CD4-positive, alpha-beta T cell treated with Interleukin-17A for 4 hours (primary cell): Measurements from ENCODE around the gene TSPAN13.

Experiments used
- DNase-seq: peaks from one replicate; pipeline ENCODE4 v3.0.0-alpha.2; 2020; ENCODE audit warnings: mixed read lengths

The TSPAN13 gene

DNA sequence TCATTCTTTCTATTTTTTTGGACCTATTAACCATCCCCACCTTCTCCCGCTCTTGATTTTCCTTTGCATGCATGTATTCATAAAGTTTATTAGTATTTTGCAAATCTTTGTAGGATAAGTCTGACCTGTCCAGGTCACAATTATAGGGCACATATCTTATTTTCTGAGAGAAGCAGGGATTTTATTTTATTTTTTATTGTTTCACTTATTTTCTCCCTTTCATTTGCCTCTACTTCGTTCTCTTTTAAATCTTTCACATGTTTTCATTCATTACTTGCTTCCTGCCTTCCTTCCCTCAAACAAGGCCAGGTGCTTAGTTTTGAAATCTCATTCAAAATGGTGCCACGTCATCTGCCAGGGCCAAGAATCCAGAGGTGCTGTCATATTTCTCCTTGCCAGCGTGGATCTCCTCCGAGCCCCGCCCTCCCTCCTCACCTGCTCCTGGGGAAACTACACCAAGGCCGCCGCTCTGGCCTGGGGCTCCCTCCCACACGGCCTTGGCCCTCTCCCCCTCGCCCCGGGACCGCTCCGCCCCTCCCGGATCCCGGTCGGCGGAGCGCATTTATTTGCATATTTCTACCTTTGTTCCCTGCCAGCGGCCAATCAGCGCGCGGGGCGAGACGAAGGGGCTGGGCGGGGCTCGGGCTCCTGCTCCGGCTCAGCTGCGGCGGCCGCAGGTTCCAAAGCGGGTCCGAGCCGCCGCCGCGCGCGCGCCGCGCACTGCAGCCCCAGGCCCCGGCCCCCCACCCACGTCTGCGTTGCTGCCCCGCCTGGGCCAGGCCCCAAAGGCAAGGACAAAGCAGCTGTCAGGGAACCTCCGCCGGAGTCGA lies at the start of gene TSPAN13:
TSS of gene TSPAN13 (plus strand) at position 654 of the 830 bp plus-strand sequence. CDS start 213 bp downstream, outside the sequence.
- peak; percentile 54 for DNase-seq

DNA sequence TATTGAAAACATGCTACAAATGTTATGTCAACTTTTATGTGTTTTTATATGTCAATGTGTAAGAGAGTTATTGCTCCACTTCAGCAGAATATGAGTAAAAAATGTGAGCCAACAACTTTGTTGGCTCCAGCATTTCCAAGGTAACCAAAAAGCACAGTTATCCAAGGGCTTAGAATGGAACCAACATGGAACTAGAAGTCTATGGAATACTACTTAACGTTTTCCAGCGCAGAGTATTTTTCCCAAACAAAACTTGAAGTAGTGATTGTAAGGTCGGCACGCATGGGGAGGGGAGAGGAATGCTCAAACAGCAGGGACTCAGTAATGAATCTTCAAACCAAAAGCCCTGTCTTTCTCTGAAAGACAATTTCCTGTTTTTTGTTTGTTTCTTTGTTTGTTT lies 45.0 kb upstream of the TSPAN13 start:
- no peak for DNase-seq

DNA sequence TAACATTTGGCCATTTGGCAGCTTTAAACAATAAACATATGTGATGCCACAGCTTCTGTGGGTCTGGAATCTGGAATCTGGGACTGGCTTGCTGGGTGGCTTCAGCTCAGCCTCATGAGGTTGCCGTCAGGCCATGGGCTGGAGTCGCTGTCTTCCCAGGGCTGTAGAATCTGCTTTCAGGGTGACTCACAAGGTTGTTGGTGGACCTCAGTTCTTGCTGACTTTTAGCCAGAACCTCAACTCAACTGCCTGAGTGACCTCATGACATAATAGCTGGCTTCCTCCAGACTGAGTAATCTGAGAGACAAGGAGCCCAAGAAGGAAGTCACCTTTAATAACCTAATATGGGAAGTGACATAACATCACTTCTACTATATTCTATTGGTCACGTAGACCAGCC lies 44.6 kb upstream of the TSPAN13 start:
- DNase-seq = no peak

DNA sequence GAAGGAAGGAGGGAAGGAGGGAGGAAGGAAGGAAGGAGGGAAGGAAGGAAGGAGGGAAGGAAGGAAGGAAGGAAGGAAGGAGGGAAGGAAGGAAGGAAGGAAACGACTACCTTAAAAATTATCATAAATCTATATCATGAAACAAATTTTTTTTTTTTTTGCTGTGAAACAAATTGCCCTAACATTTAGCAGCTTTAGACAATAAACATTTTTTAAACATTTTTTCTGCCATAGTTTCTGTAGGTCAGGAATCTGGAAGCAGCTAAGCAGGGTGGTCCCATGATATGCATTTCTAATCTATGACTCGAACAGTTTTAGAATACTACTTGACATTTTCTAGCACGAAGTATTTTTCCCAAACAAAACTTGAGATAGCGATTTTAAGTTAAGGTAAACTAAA lies 42.9 kb upstream of the TSPAN13 start:
- no peak for DNase-seq

DNA sequence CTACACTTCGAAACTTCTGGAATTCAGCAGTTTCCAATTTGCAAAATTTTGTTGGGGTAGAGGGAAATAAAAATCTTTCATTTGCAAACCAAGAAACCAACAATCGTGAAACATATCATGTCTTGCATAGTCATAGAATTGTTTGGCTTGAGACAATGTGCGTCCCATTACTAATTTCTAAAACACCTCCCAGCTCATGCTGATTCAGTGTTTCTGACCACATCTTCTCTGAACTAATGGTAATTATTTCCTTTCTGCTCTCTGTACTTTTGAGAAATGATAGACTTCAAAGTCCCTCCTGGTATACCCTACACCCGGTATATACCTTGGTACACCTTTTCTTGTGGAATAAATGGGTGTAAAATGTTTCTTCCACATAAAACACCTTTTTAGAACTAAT lies 41.8 kb upstream of the TSPAN13 start:
- no peak for DNase-seq

DNA sequence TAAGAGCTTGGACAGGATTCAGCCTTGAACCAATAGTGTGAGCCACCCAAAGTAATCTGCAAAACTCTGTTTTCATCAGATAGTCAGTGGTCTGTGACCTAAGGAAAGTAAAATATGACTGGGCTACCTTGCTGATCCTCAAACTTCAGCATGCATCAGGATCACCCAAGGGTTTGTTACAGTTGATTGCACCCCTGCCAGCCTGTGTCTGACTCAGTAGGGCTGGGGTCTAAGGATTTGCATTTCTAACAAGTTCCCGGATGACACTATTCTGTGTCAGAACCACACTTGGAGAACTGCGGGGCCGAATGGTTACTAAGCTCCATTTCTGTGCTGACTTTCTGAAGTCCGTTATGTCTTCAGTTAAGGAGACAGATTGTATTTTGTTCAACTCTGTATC lies 40.6 kb upstream of the TSPAN13 start:
- no peak for DNase-seq

DNA sequence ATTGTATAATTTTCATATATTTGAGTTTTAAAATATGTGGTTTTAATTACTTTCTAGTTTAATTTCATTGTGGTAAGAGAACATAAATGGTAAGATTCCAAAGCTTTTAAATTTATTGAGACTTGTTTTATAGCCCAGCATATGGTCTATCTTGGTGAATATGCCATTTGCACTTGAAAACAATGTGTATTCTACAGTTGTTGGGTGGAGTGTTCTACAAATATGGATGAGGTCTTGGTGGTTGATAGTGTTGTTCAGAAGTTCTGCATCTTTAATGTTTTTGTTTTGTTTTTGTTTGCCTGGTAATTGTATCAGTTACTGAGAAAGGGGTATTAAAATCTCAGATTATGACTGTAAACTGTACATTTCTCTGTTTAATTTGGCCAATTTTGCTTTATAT lies 37.6 kb upstream of the TSPAN13 start:
- no peak for DNase-seq

DNA sequence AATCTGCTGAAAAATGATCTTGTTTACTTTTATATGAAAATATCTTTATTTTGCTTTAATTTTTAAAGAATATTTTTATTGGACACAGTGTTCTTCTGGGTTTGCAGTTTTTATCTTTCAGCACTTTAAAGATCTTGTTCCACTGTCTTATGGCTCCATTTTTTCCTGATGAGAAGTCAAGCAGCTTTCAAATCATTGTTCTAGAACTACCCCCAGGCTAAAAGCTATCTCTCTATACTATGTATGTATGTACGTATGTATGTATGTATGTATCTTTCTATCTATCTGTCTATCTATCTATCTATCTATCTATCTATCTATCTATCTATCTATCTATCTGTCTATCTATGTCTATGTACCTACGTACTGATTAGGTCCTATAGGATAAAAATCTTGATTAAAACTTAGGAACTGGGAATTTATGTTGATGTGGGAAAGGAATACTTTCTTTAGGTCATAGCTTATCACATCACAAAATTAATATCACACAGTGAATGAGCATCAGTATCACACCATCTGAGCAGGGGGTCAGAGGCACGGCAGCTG lies 35.4 kb upstream of the TSPAN13 start:
- DNase-seq = no peak

DNA sequence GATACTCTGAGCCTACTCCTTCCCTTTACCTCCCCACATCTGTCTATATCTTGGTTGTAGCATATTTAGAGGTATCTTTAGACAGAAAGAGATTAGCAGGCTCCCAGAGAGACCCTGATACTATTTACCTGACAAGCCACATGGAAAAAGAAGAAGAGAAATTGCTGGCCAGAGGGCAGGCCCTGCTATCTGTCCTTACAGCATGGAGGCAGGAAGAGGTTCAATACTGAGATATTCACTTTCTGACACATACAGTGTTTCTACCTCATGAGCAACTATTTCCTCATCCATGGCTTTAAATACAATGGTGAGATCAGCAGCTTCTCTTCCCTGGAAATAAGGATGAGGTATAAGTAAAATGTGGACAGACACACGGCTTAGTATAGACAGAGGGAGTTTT lies 33.9 kb upstream of the TSPAN13 start:
- DNase-seq = no peak

DNA sequence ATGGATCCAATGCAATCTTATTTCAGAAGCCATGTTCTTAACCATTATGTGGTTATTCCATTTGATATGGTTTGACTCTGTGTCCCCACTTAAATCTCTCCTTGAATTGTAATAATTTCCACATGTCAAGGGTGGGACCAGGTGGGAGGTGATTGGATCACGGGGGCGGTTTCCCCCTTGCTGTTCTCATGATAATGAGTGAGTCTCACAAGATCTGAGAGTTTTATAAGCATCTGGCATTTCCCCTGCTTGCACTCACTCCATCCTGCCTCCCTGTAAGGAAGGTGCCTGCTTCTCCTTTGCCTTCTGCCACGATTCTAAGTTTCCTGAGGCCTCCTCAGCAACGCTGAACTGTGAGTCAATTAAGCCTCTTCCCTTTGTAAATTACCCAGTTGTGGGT lies 32.0 kb upstream of the TSPAN13 start:
- DNase-seq = no peak

DNA sequence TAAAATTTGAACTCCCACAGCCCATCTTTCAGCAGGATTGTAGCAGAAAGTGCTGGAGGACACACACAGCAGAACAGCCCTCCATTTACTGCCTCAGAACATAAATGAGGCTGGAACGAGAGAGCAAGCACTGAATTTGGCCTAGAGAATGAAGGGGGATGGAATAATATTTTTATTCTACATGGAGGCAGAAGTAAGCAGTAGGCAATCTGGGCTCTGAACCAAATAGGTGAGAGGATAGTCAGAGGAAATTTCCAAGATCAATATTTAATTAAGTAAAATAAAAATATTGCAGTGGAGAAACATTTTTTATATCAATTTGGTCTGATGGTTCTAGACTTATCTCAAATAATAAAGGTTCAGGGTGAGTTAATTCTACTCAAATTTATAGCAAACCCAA lies 29.2 kb upstream of the TSPAN13 start:
- no peak for DNase-seq

DNA sequence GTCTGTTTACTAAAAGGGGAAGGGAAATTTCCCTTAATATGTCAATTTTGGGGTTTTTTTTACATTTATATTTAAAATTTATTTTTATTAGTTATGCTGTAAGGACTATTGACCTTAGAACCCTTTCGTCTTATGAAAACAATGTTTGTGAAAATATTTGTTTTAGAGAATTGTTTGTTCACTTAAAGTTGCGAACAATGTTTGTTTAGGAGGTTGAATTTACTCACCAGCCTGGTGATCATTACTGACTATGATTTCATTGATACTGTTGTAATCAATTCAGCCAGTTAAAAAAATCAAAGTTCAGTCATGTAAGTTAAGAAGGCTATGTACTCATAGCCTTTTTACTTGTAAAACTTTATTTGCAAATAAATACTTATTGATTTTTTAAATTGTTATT lies 27.4 kb upstream of the TSPAN13 start:
- DNase-seq = no peak

DNA sequence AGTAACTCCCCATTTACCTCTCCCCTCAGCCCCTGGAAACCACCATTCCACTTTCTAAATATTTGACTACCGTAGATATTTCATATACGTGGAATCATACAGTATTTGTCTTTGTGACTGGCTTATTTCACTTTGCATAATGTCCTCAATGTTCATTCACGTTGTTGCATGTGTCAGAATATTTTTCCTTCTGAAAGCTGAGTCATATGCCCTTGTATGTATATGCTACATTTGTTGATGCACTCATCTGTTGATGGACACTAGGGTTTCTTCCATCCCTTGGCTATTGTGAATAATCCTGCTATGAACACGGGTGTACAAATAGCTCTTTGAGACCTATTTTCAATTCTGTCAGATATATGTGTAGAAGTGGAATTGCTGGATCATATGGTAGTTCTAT lies 25.8 kb upstream of the TSPAN13 start:
- DNase-seq = no peak

DNA sequence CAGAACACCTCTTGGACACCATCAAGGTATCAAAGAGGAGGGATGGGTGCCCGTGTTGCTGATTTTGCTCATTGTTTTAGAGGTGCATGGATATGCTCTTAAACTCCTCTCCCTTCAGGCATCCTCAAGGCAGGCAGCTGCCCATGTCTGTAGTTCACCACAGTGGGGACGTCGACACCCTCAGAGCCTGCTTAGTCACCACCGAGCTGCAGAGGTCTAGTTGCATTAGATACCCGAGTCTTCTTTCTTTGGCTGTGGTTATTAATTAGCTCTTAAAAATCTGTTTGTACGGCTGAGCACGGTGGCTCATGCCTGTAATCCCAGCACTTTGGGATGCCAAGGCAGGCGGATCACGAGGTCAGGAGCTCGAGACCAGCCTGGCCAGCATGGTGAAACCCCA lies 24.7 kb upstream of the TSPAN13 start:
- no peak for DNase-seq

DNA sequence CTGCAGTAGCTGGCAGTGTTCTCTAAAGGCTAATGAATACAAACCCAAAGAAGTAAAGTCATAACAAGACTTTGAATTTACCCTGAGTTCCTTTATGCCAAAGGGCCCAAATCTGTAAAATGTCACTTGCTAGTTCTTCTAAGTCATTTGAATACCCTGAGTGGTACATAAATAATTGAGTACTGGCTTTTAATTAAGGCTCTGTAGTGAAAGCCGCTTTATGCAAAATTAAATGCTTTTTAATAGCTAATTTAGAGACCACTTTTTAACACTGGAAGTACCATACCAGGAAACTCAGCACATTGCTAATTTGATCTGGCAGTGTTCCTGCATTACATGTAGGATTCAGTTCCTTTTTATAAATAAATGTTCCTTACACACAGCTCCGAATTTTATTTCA lies 24.0 kb upstream of the TSPAN13 start:
- DNase-seq = no peak

DNA sequence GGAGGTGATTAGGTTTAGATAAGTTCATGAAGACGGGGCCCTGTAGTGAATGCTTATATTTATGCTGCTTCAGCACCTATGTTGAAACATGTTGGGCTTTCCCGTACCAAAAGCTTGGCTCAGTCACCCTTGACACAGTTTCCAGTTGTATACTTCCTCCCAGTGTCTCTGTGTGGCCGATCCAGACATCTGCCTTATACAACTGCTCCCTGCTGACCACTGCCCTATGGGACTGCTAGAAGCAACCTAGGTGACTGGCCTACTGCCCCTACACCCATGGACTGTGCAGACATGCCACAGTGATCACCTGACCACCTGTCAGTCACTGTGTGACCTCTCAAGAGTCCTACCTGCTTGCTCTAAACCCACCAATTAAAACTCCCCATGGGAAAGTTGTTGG lies 22.6 kb upstream of the TSPAN13 start:
- DNase-seq = no peak

DNA sequence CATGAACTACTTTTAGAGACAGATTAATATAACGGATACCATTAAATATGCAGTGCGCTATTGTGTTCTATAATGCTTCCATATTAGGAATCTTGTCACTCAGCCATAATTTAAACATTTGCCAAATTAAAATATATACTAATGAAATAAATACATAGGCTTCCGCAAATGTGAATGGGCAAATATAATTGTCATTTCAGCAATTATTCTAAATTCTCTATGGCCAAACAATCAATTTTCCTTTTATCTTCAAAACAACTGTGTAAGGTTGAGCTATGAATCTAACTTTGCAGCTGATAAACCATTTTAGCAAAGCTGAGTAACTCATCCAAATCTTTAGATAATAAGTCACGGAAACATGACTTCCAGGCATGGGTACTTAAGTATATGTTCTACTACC lies 20.7 kb upstream of the TSPAN13 start:
- DNase-seq = no peak

DNA sequence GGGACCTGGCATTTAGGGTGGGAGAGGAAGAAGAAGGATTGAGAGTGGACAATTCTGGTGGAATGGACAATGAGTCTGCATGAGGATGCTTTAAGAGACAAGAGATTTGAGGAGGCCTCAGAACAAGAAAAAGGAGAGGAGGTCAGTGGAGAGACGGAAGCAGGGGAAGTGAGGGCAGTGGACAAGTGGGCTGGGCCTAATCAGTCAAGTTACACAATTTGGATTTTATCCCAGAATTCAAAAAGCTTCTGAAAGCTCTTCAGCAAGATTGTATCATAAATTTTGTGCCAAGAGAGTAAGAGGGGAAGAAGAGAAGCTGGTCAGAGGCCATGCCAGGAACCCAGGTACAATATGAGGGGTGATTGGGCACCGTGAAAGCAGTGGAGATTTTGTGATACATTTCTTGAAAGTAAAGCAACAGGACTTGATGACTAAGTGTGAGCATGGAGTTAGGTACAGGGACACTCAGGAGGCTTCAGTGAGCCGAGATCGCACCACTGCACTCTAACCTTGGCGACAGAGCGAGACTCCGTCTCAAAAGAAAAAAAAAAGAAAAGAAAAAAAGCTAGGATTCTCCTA lies 19.3 kb upstream of the TSPAN13 start:
- no peak for DNase-seq

DNA sequence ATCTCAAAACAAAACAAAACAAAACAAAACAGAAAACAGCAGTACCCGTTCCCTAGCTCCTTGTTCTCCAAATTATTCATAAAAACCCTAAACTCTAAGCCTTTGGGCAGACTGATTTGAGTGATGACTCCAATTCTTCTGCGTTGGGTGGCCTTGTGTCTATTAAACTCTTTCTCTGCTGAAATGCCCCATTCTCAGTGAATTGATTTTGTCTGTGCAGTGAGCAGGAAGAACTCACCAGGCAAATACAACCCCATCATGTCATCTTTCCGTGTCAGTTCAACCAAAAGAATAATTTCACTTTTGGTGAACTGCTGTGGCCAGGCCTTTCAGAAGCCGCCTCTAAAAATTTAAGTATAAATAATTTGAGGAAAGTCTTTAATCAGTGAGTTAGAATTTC lies 18.5 kb upstream of the TSPAN13 start:
- no peak for DNase-seq

DNA sequence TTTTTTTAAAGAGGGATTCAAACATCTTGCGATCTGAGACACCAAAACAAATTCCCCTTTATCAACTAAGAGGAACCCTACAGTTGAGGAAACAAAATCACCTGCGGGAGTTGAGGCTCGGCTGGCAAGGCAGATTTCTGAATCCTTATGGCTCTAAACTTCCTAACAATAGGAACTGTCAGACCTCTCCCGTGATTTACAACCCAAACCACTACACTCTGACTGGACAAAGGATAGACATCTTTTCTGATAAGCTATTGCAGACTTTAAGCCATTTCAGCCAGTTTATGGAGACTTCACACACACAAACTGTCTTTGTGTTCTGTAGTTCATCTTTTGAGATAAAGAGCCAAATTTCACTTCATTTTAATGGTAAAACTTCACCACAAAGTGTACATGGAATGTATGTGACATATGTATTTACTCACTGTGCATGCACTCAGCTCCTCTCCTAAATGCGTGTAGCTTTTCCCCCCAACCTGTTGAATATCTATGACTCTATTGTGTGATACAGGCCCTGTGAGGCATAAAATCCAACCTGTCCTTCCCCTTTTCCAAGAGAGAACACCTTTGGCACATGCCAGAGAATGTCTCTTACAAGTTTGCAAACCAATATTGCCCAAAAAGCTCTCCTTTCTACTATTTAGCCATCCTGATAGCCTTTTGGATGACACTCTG lies 15.4 kb upstream of the TSPAN13 start:
- no peak for DNase-seq

DNA sequence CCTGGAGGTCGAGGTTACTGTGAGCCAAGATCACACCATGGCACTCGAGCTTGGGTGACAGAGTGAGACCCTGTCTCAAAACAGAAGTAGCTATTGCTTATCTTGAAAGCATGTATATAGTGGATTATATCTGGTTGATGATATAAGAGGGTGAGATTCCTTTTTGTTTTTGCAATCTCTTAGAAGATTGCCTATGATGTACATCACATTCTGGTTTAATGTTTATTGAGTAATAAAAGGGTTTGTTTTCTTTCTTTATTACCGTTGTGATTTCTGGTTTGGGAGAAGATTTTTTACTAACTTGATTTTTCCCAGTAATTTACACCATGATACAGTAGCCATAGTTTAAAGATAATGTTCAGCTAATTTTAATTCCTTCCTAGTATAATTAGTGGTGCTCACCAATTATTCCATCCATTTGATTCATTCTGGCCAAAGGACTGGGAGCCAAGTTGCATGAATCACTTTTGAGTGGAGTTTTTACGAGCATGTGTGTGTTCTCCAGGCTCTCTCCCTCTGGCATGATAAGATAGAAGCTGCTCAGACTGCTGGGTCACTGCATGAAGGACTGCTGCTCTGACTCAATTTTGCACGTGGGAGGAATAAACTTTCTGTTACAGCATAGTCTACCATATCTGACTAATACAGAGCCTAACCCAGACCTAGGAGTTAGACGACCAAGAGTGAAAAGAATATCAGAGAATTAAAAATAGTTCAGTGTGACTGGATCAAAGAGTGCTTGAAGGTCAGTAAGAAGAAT lies 13.5 kb upstream of the TSPAN13 start:
- DNase-seq = no peak

DNA sequence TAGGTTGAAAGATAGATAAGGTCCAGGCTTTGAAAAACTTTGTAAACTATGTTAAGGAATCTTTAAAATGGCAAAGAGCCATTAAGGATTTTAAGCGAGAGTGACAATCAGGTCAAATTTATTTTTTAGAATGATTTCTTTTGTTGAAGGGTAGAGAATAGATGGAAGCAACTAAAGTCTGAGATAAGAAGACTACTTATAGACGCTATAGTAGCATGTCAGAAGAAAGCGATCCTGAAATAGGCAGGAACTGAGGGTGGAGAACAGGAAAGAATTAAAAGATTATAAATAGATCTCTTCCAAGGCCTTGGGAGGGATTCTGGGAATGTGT lies 13.0 kb upstream of the TSPAN13 start:
- DNase-seq = no peak

DNA sequence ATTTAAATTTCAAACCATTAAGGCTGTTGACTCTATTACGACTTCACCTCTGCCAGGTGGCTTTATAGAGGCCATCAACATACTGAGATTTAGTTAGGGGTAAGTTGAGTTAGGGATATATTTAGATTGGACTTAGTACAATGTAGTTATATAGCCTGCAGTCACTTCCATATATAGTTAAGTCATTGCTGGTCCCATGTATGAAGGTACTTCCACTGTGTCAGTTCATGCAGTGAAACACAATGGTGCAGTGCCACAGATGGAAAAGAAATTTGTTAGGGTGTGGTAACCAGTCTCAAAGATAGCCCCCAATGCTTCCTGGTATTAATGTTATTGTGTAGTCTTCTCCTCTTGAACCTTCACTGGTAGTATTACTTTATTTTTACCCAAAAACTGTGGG lies 12.6 kb upstream of the TSPAN13 start:
- no peak for DNase-seq
